HG03045 (cell line): ENCODE measurements around the gene GRIK4.

Experiments used
- ATAC-seq: cut with Tn5 transposase; IDR thresholded peaks from one replicate; pipeline ENCODE4 v1.9.1; 2021; ENCODE audit warnings: mild to moderate bottlenecking, moderate library complexity; ENCODE audit not compliant: unreplicated experiment

Gene GRIK4

GRCh38 chr11:120547316-120547715 is 35.8 kb downstream of the GRIK4 start:
- no peak for ATAC-seq

GRCh38 chr11:120547811-120548681 is 36.5 kb downstream of the GRIK4 start:
- no peak for ATAC-seq

GRCh38 chr11:120548682-120549209 is 37.2 kb downstream of the GRIK4 start:
- ATAC-seq: no peak

GRCh38 chr11:120549346-120549745 is 37.8 kb downstream of the GRIK4 start:
- ATAC-seq: no peak

GRCh38 chr11:120550007-120550406 is 38.5 kb downstream of the GRIK4 start:
- ATAC-seq: no peak

GRCh38 chr11:120551191-120551590 is 39.6 kb downstream of the GRIK4 start:
- ATAC-seq: no peak

GRCh38 chr11:120554766-120555432 is 43.4 kb downstream of the GRIK4 start:
- no peak for ATAC-seq

- ATAC-seq: no peak
Measured at GRCh38 chr11:120555433-120555773, 43.9 kb downstream of the GRIK4 start.

GRCh38 chr11:120556797-120557196 is 45.2 kb downstream of the GRIK4 start:
- no peak for ATAC-seq

GRCh38 chr11:120558744-120559431 is 47.3 kb downstream of the GRIK4 start:
- no peak for ATAC-seq

- ATAC-seq: no peak
Measured at GRCh38 chr11:120561286-120561685, 49.7 kb downstream of the GRIK4 start.

GRCh38 chr11:120562806-120563425 is 51.4 kb downstream of the GRIK4 start:
- ATAC-seq: no peak

GRCh38 chr11:120563703-120564572 is 52.4 kb downstream of the GRIK4 start:
- ATAC-seq: no peak

GRCh38 chr11:120564573-120565311 is 53.2 kb downstream of the GRIK4 start:
- ATAC-seq: peak; percentile 64

GRCh38 chr11:120565466-120566155 is 54.1 kb downstream of the GRIK4 start:
- no peak for ATAC-seq

- ATAC-seq: no peak
Measured at GRCh38 chr11:120566176-120566575, 54.6 kb downstream of the GRIK4 start.

- no peak for ATAC-seq
Measured at GRCh38 chr11:120568572-120569307, 57.2 kb downstream of the GRIK4 start.

GRCh38 chr11:120569861-120570260 is 58.3 kb downstream of the GRIK4 start:
- no peak for ATAC-seq
